ENCODE measurements around the gene HS6ST3.

The HS6ST3 gene

DNA sequence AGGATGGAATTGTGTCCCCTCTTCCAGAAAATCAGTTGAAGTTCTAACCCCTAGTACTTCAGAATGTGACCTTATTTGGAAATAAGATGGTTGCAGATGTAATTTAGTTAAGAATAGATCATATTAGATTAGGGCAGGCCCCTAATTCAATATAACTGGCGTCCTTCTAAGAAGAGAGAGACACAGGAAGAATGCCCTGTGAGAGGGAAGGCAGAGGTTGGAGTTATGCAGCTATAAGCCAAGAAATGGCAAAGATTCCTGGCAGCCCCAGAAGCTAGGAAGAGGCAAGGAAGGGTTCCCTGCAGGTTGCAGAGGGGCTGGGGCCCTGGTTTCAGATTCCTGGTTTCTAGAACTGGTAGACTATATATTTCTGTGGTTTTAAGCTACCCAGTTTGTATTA, 30.0 kb downstream of the HS6ST3 start:
- no peak for DNase-seq (ENCODE audit: low read depth)
- no peak for TF ChIP-seq CTCF (IDR thresholded peaks at IDR 0.05; ENCODE audit: low read length, missing control alignments)
- no peak overlapping the region for H3K4me3 ChIP-seq (replicated peaks; ENCODE audit: low read depth, low read length)

DNA sequence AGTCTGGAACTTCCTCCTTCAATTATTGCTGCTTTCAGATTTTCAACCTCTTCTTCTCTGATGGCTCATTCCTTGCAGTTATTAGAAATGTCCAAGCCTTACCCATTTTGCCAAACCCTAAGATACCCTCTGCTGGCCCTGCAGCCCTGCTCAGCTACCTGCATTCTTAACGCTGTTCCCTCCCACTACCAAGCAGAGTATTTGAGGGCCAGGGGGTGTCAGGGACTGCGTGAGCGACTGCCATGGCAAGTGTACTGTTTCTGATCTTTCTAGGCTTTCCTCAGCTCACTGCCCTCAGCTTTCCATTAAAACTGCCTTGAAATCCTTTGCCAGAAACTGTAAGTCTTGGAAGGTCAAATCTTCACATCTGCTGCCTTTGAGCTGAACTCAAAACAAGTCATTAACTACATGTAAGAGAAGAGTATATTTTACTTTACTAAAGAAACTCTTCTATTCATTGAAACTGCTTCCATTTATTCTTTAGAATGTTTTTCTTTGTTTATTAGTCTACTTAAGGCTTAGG, 41.0 kb downstream of the HS6ST3 start:
- TF ChIP-seq CTCF (IDR thresholded peaks at IDR 0.05; ENCODE audit: low read length, missing control alignments) = no peak
- no peak overlapping the region for H3K4me3 ChIP-seq (replicated peaks; ENCODE audit: low read depth, low read length)
- DNase-seq (ENCODE audit: low read depth) = no peak

- peak; percentile 36 for TF ChIP-seq CTCF (IDR thresholded peaks at IDR 0.05; ENCODE audit: low read length, missing control alignments)
- no peak overlapping the region for H3K4me3 ChIP-seq (replicated peaks; ENCODE audit: low read depth, low read length)
- peak; percentile 56 for DNase-seq (ENCODE audit: low read depth)
These were observed 51.1 kb downstream of the HS6ST3 start for GRCh38 chr13:96141032-96141431.

DNA sequence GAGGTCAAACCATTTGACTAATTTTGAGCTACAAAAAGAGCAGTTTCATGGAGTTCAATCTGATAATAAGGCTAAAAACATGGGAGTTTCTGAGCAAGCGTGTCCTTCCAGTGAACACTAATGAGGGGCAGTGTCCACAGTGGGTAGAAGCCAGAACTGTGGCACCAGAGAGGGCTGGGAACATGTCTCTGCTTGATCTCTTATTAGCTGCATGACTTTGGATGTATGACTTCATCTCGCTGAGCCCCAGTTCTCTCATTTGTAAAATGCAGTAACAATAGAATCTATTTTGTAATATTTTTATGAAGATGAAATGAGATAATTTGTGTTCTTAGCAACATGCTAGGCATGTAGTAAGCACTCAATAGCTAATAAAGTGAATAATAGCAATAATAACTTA, 69.8 kb downstream of the HS6ST3 start:
- DNase-seq (ENCODE audit: low read depth) = no peak
- TF ChIP-seq CTCF (IDR thresholded peaks at IDR 0.05; ENCODE audit: low read length, missing control alignments) = no peak
- H3K4me3 ChIP-seq (replicated peaks; ENCODE audit: low read depth, low read length) = no peak overlapping the region

GRCh38 chr13:96161141-96161540, 71.2 kb downstream of the HS6ST3 start:
- H3K4me3 ChIP-seq (replicated peaks; ENCODE audit: low read depth, low read length) = no peak overlapping the region
- no peak for DNase-seq (ENCODE audit: low read depth)
- TF ChIP-seq CTCF (IDR thresholded peaks at IDR 0.05; ENCODE audit: low read length, missing control alignments) = no peak

GRCh38 chr13:96165840-96166239, 75.9 kb downstream of the HS6ST3 start:
- DNase-seq (ENCODE audit: low read depth) = no peak
- H3K4me3 ChIP-seq (replicated peaks; ENCODE audit: low read depth, low read length) = no peak overlapping the region
- no peak for TF ChIP-seq CTCF (IDR thresholded peaks at IDR 0.05; ENCODE audit: low read length, missing control alignments)

GRCh38 chr13:96172066-96172465, 82.2 kb downstream of the HS6ST3 start:
- H3K4me3 ChIP-seq (replicated peaks; ENCODE audit: low read depth, low read length) = no peak overlapping the region
- DNase-seq (ENCODE audit: low read depth) = peak; percentile 1
- TF ChIP-seq CTCF (IDR thresholded peaks at IDR 0.05; ENCODE audit: low read length, missing control alignments) = no peak
